NB4 (cell line): ENCODE results near the gene STK38.

Source experiments
- DNase-seq: peaks from one replicate; pipeline ENCODE4 v3.0.0; 2010; ENCODE audit warnings: low read depth
- H3K4me3 ChIP-seq: one replicate; pipeline ENCODE4 v1.5.1; 2011; ENCODE audit warnings: mild to moderate bottlenecking, low read depth, low read length, moderate library complexity
- MYC ChIP-seq: IDR thresholded peaks from 2 replicates; pipeline ENCODE4 v1.6.1; 2011; ENCODE audit warnings: low read depth, low read length
- POLR2A ChIP-seq: IDR thresholded peaks from 2 replicates; pipeline ENCODE4 v1.6.1; 2011; ENCODE audit warnings: mild to moderate bottlenecking; ENCODE audit not compliant: insufficient read length; ENCODE audit errors: extremely low read depth
- TF ChIP-seq, protein P1 (sequence below): IDR thresholded peaks from 2 replicates; pipeline ENCODE4 v1.6.1; 2011; ENCODE audit warnings: low read depth, low read length
- TF ChIP-seq, protein P2 (sequence below): IDR thresholded peaks from one replicate; pipeline ENCODE4 v1.5.1; 2012; ENCODE audit warnings: low read depth, low read length

Gene STK38

DNA sequence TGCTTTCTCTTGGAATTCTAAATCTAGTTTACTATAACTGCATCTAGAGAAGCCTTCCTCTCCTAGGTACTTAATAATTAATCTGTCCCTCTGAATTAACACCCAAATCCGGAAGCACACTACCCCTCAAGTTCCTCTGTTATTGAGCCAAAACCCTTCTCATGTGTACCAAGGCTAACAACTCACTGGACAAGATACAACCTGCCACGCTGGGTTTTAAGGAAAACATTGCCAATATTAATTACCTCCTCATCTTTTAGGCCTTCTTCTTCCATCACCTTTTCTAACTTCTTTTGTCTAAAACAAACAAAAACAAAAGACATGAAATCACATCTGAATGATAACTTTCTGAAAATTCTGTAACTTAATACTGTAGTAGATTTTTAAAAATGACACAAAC lies 21.9 kb downstream of the STK38 start:
- H3K4me3 ChIP-seq, result no peak overlapping the region
- TF ChIP-seq, protein P1, sequence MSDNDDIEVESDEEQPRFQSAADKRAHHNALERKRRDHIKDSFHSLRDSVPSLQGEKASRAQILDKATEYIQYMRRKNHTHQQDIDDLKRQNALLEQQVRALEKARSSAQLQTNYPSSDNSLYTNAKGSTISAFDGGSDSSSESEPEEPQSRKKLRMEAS, result no peak
- no peak for TF ChIP-seq POLR2A
- no peak for DNase-seq

DNA sequence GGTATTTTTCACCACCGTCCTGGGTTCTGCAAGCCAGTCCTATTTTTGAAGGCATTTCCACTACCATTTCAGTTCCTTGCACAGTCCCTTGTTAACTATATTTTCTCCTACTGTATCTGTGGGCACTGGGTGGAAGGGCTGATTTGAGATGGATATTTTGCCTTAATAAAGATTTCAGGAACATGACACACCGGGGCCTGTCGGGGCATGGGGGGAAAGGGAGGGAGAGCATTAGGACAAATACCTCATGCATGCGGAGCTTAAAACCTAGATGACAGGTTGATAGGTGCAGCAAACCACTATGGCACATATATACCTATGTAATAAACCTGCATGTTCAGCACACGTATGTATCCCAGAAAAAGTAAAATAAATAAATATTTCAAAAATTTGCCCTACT lies 22.4 kb downstream of the STK38 start:
- no peak for DNase-seq
- H3K4me3 ChIP-seq, result no peak overlapping the region
- TF ChIP-seq, protein P1, result no peak
- TF ChIP-seq, protein P2, sequence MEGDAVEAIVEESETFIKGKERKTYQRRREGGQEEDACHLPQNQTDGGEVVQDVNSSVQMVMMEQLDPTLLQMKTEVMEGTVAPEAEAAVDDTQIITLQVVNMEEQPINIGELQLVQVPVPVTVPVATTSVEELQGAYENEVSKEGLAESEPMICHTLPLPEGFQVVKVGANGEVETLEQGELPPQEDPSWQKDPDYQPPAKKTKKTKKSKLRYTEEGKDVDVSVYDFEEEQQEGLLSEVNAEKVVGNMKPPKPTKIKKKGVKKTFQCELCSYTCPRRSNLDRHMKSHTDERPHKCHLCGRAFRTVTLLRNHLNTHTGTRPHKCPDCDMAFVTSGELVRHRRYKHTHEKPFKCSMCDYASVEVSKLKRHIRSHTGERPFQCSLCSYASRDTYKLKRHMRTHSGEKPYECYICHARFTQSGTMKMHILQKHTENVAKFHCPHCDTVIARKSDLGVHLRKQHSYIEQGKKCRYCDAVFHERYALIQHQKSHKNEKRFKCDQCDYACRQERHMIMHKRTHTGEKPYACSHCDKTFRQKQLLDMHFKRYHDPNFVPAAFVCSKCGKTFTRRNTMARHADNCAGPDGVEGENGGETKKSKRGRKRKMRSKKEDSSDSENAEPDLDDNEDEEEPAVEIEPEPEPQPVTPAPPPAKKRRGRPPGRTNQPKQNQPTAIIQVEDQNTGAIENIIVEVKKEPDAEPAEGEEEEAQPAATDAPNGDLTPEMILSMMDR, result no peak
- TF ChIP-seq POLR2A (no peak), MYC (no peak)

DNA sequence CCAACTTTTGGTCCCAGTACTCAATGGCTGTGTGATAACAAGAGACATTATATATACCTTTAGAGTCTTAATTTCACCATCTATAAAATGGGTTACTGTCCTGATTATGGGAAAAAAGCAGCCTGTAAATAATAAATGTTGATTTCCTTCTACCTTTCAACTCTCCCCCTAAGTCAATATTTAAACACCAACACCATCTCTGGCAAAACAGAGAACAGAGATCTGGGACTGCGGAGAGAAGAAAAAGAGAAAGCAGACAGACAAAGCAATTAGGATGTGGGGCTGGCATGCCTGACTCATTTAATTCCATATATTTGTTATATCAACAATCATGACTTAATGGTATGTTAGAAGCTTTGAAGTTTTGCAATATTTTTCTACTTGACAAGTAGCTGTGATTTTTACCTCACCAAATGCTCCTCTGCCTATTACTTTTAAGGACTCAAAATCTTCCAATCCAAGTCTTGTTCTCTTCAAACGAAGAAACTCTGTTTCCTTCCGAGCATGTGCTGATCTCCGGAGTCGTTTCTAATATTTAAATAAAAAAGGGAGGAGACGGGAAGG lies 23.3 kb downstream of the STK38 start:
- H3K4me3 ChIP-seq, result no peak overlapping the region
- TF ChIP-seq POLR2A, result no peak
- no peak for TF ChIP-seq MYC
- TF ChIP-seq, protein P2, result no peak
- DNase-seq, result no peak

DNA sequence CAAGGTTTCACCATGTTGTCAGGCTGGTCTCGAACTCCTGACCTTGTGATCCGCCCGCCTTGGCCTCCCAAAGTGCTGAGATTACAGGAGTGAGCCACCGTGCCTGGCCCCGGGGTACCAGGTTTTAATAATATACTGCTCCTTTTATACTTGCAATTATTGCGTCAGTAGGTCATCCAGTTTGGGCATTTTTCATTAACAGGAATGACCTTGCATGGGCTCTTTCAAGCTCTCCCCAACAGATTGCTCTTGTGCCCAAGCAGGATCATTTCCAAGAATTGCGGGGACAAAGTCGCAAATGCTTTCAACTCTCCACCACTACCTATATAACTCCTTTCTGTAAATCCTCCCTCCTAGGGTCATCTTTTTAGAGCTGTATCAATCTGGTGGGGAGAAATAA lies 23.8 kb downstream of the STK38 start:
- DNase-seq, result no peak
- no peak for TF ChIP-seq POLR2A
- TF ChIP-seq, protein P1, result no peak
- TF ChIP-seq, protein P2, result no peak
- TF ChIP-seq MYC, result no peak
- H3K4me3 ChIP-seq, result no peak overlapping the region

- TF ChIP-seq, protein P1, result no peak
- TF ChIP-seq, protein P2, result no peak
- TF ChIP-seq MYC (no peak), POLR2A (no peak)
- no peak for DNase-seq
- H3K4me3 ChIP-seq, result no peak overlapping the region
Observed at GRCh38 chr6:36519352-36519751, 27.9 kb downstream of the STK38 start.

GRCh38 chr6:36517408-36517807 lies 29.9 kb downstream of the STK38 start:
- DNase-seq, result no peak
- TF ChIP-seq MYC (no peak), POLR2A (no peak)
- TF ChIP-seq, protein P2, result no peak
- TF ChIP-seq, protein P1, result no peak
- H3K4me3 ChIP-seq, result no peak overlapping the region
